HepG2 (cell line): ENCODE results near the gene ABHD4. TPM values are rescaled to one million over a fixed set of nuclear protein-coding genes. Genes with fewer than 3 reads are reported as not detected.
A peak's percentile ranks its signal among the peaks of the same experiment; 100 is the strongest.

Experiments
- CCDC6 ChIP-seq: sonication (generic); formaldehyde crosslinking; IDR thresholded peaks from 2 replicates; pipeline ENCODE4 v1.8.1; 2022; ENCODE audit warnings: mild to moderate bottlenecking, missing genetic modification reagents, moderate library complexity
- CHD4 ChIP-seq: fragments of 200-600 bp; sonication (generic); IDR thresholded peaks from 2 replicates; pipeline ENCODE4 v1.7.0; 2017; ENCODE audit warnings: mild to moderate bottlenecking, low read length, borderline replicate concordance
- GABPA ChIP-seq, 2 experiments: IDR thresholded peaks; 2 replicates each; pipeline ENCODE4 v1.6.1; 2011 to 2016; ENCODE audit warnings: low read depth in 2 of 2, low read length in 1 of 2, missing biosample characterization in 1 of 2, missing genetic modification characterization in 1 of 2
- KAT2B ChIP-seq: fragments of 150-350 bp; IDR thresholded peaks from 2 replicates; pipeline ENCODE4 v1.6.1; 2014; ENCODE audit warnings: low read depth, low read length, borderline replicate concordance
- KDM3A ChIP-seq: IDR thresholded peaks from 2 replicates; pipeline ENCODE4 v1.6.1; 2018; ENCODE audit warnings: low read depth, missing compliant biosample characterization
- MAFK ChIP-seq, 2 experiments: IDR thresholded peaks in 1 of 2; conservative IDR thresholded peaks in 1 of 2; 2 replicates each; pipeline ENCODE4 v1.6.1; 2011; ENCODE audit warnings: improper control_type of control experiment in 2 of 2, low read length in 2 of 2
- PRPF4 ChIP-seq: fragments of 200-400 bp; formaldehyde crosslinking; IDR thresholded peaks from 2 replicates; pipeline ENCODE4 v1.6.1; 2016; ENCODE audit warnings: low read length, low read depth; ENCODE audit not compliant: poor library complexity, severe bottlenecking
- RARA ChIP-seq: IDR thresholded peaks from 2 replicates; pipeline ENCODE4 v1.6.1; 2016; ENCODE audit warnings: missing genetic modification reagents, missing compliant biosample characterization
- WIZ ChIP-seq: sonication (generic); formaldehyde crosslinking; IDR thresholded peaks from 2 replicates; pipeline ENCODE4 v1.5.1; 2020; ENCODE audit warnings: mild to moderate bottlenecking, missing genetic modification reagents
- ZBTB38 ChIP-seq: sonication (generic); formaldehyde crosslinking; IDR thresholded peaks from 2 replicates; pipeline ENCODE4 v1.5.1; 2020; ENCODE audit warnings: mild to moderate bottlenecking, missing genetic modification reagents
- ZFP36L1 ChIP-seq: sonication (generic); formaldehyde crosslinking; IDR thresholded peaks from 2 replicates; pipeline ENCODE4 v1.8.0; 2022; ENCODE audit warnings: mild to moderate bottlenecking, missing genetic modification reagents, moderate library complexity
- ZNF138 ChIP-seq: sonication (generic); formaldehyde crosslinking; IDR thresholded peaks from 2 replicates; pipeline ENCODE4 v1.5.0; 2020; ENCODE audit warnings: mild to moderate bottlenecking, low read depth, missing genetic modification reagents
- ZNF468 ChIP-seq: sonication (generic); formaldehyde crosslinking; IDR thresholded peaks from 2 replicates; pipeline ENCODE4 v1.8.0; 2022; ENCODE audit warnings: mild to moderate bottlenecking, moderate library complexity, missing genetic modification reagents
- ZNF598 ChIP-seq: sonication (generic); formaldehyde crosslinking; IDR thresholded peaks from 2 replicates; pipeline ENCODE4 v1.5.1; 2020; ENCODE audit warnings: mild to moderate bottlenecking, missing genetic modification reagents, borderline replicate concordance
- ZSCAN21 ChIP-seq: sonication (generic); formaldehyde crosslinking; IDR thresholded peaks from 2 replicates; pipeline ENCODE4 v1.8.0; 2022; ENCODE audit warnings: mild to moderate bottlenecking, missing genetic modification reagents, moderate library complexity, borderline replicate concordance
- polyA plus RNA-seq, 8 experiments: library from polyadenylated mRNA; depleted of rRNA in 3 of 8; stranded (reverse) in 7 of 8; unstranded in 1 of 8; fragments of >200 nt; fragmentation: Illumina TruSeq in 4 of 8; extraction: Trizol in 4 of 8; gene quantifications; 2 replicates each; pipeline versions ENCODE4 v1.2.1 to v1.2.3, GENCODE V29; 2011 to 2016; ENCODE audit warnings: low read depth in 4 of 8, missing spikeins in 1 of 8, mixed read lengths in 1 of 8; ENCODE audit not compliant: insufficient read depth in 1 of 8
- total RNA-seq, 5 experiments: library from RNA; depleted of rRNA; stranded (reverse); fragments of >200 nt; fragmentation: Illumina TruSeq; extraction: Trizol; gene quantifications; 2 replicates each; pipeline ENCODE4 v1.2.3, GENCODE V29; 2016; ENCODE audit warnings: low read depth in 1 of 5
- TF ChIP-seq, protein P1 (sequence below): sonication (generic); formaldehyde crosslinking; IDR thresholded peaks from 2 replicates; pipeline ENCODE4 v1.5.0; 2020; ENCODE audit warnings: missing genetic modification reagents, mild to moderate bottlenecking, borderline replicate concordance
- TF ChIP-seq, protein P2 (sequence below): sonication (generic); formaldehyde crosslinking; IDR thresholded peaks from 2 replicates; pipeline ENCODE4 v1.8.0; 2022; ENCODE audit warnings: missing genetic modification reagents, mild to moderate bottlenecking, borderline replicate concordance
- TF ChIP-seq, protein P3 (sequence below): sonication (generic); formaldehyde crosslinking; IDR thresholded peaks from 2 replicates; pipeline ENCODE4 v1.5.0; 2020; ENCODE audit warnings: mild to moderate bottlenecking, missing genetic modification reagents
- TF ChIP-seq, protein P4 (sequence below): fragments of 450-650 bp; IDR thresholded peaks from 2 replicates; pipeline ENCODE4 v1.6.1; 2017; ENCODE audit warnings: mild to moderate bottlenecking
- TF ChIP-seq, protein P5 (sequence below): sonication (generic); formaldehyde crosslinking; IDR thresholded peaks from 2 replicates; pipeline ENCODE4 v1.4.0; 2020; ENCODE audit warnings: missing genetic modification reagents

Gene ABHD4
- total and polyA plus RNA-seq, 2 of the 13 experiments (the other 11 are each of a cell fraction or from before 2014, with no cell fraction given): 16.1 to 47.5 TPM

DNA sequence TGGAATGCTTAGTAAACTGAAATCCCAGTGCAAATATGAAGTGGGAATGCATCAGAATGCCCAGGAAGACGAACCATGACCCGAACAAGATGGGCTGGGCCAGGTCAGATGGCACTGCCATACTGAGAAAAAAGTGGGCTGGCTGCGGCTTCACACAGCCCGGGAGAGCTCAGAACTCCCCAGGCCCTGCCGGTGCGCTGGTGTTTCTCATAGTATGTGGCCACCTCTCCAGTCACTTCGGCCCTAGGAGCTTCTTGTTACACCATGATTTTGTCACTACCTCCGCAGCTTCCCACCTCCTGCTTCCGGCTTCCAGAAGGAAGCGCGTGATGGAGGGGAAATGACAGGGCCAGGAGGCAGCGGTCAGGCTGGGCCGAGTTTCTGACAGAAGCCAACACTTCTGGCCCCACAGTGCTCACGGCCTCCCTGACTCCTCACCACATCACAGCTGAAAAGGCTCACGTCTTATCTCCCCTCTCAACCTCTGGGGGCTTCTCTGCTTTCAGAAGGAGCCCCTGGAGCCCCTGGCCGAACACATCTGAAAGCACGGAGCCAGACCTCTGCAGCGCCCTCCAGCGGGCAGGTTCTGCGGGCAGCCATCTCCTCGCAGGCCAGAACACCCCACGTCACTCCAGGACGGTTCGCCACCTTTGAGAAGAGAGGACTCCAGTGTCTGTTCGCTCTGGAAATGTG, 39.7 kb upstream of the ABHD4 start (continued):
- TF ChIP-seq, protein P1, sequence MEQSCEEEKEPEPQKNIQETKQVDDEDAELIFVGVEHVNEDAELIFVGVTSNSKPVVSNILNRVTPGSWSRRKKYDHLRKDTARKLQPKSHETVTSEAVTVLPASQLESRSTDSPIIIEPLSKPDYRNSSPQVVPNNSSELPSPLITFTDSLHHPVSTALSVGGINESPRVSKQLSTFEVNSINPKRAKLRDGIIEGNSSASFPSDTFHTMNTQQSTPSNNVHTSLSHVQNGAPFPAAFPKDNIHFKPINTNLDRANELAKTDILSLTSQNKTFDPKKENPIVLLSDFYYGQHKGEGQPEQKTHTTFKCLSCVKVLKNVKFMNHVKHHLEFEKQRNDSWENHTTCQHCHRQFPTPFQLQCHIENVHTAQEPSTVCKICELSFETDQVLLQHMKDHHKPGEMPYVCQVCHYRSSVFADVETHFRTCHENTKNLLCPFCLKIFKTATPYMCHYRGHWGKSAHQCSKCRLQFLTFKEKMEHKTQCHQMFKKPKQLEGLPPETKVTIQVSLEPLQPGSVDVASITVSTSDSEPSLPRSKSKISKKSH (CRISPR knock-in tag): peak; percentile 92
- TF ChIP-seq PRPF4 (peak; percentile 56), ZNF138 (no peak), CCDC6 (CRISPR knock-in tag) (no peak), GABPA (IDR thresholded peaks at IDR 0.05; ENCODE audit: low read depth, low read length) (no peak), GABPA (CRISPR knock-in tag; IDR thresholded peaks at IDR 0.05; ENCODE audit: low read depth) (peak; percentile 33; the same call in 1 of the 2 replicates), ZSCAN21 (peak; percentile 62; the same call in 1 of the 2 replicates), ZNF468 (CRISPR knock-in tag) (0 out of 2 replicates have a peak, but pooled peaks have one; percentile 63), WIZ (CRISPR knock-in tag) (peak; percentile 57; the same call in 1 of the 2 replicates), RARA (CRISPR knock-in tag) (no peak), MAFK (conservative IDR thresholded peaks at IDR 0.05 in 1 of 2, IDR thresholded peaks at IDR 0.05 in 1 of 2; ENCODE audit: low read length in 2 of 2) (no peak), ZNF598 (CRISPR knock-in tag) (peak; percentile 52; the same call in 1 of the 2 replicates), KDM3A (CRISPR knock-in tag) (no peak), ZBTB38 (peak; percentile 97), CHD4 (no peak), KAT2B (no peak), ZFP36L1 (CRISPR knock-in tag) (no peak)
- TF ChIP-seq, protein P2, sequence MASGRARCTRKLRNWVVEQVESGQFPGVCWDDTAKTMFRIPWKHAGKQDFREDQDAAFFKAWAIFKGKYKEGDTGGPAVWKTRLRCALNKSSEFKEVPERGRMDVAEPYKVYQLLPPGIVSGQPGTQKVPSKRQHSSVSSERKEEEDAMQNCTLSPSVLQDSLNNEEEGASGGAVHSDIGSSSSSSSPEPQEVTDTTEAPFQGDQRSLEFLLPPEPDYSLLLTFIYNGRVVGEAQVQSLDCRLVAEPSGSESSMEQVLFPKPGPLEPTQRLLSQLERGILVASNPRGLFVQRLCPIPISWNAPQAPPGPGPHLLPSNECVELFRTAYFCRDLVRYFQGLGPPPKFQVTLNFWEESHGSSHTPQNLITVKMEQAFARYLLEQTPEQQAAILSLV (CRISPR knock-in tag): peak; percentile 87; the same call in 1 of the 2 replicates
- TF ChIP-seq, protein P3, sequence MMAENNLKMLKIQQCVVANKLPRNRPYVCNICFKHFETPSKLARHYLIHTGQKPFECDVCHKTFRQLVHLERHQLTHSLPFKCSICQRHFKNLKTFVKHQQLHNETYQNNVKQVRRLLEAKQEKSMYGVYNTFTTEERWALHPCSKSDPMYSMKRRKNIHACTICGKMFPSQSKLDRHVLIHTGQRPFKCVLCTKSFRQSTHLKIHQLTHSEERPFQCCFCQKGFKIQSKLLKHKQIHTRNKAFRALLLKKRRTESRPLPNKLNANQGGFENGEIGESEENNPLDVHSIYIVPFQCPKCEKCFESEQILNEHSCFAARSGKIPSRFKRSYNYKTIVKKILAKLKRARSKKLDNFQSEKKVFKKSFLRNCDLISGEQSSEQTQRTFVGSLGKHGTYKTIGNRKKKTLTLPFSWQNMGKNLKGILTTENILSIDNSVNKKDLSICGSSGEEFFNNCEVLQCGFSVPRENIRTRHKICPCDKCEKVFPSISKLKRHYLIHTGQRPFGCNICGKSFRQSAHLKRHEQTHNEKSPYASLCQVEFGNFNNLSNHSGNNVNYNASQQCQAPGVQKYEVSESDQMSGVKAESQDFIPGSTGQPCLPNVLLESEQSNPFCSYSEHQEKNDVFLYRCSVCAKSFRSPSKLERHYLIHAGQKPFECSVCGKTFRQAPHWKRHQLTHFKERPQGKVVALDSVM (CRISPR knock-in tag): no peak
- TF ChIP-seq, protein P4, sequence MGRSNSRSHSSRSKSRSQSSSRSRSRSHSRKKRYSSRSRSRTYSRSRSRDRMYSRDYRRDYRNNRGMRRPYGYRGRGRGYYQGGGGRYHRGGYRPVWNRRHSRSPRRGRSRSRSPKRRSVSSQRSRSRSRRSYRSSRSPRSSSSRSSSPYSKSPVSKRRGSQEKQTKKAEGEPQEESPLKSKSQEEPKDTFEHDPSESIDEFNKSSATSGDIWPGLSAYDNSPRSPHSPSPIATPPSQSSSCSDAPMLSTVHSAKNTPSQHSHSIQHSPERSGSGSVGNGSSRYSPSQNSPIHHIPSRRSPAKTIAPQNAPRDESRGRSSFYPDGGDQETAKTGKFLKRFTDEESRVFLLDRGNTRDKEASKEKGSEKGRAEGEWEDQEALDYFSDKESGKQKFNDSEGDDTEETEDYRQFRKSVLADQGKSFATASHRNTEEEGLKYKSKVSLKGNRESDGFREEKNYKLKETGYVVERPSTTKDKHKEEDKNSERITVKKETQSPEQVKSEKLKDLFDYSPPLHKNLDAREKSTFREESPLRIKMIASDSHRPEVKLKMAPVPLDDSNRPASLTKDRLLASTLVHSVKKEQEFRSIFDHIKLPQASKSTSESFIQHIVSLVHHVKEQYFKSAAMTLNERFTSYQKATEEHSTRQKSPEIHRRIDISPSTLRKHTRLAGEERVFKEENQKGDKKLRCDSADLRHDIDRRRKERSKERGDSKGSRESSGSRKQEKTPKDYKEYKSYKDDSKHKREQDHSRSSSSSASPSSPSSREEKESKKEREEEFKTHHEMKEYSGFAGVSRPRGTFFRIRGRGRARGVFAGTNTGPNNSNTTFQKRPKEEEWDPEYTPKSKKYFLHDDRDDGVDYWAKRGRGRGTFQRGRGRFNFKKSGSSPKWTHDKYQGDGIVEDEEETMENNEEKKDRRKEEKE: no peak
- TF ChIP-seq, protein P5, sequence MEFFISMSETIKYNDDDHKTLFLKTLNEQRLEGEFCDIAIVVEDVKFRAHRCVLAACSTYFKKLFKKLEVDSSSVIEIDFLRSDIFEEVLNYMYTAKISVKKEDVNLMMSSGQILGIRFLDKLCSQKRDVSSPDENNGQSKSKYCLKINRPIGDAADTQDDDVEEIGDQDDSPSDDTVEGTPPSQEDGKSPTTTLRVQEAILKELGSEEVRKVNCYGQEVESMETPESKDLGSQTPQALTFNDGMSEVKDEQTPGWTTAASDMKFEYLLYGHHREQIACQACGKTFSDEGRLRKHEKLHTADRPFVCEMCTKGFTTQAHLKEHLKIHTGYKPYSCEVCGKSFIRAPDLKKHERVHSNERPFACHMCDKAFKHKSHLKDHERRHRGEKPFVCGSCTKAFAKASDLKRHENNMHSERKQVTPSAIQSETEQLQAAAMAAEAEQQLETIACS: no peak
